Thyroid gland (tissue), 4 donors: ENCODE results near the gene TMEM107. TPM values are rescaled to one million over a fixed set of nuclear protein-coding genes. Genes with fewer than 3 reads are reported as not detected.
A peak's percentile ranks its signal among the peaks of the same experiment; 100 is the strongest.

Experiments
- DNase-seq, 2 donors: peaks; one replicate each; pipeline ENCODE4 v3.0.0-alpha.2; 2019
- H3K27ac ChIP-seq, 3 donors: fragments of 200-600 bp; sonication (generic); 1 replicate in 2 of 3; 2 replicates in 1 of 3; pipeline ENCODE4 v1.5.1; 2016 to 2019; ENCODE audit warnings: mild to moderate bottlenecking in 1 of 3, moderate library complexity in 1 of 3
- H3K27me3 ChIP-seq: fragments of 200-600 bp; sonication (generic); one replicate; pipeline ENCODE4 v1.5.1; 2019
- H3K36me3 ChIP-seq, 2 donors: fragments of 200-600 bp; sonication (generic); one replicate each; pipeline ENCODE4 v1.5.1; 2016 to 2019
- H3K4me1 ChIP-seq, 2 donors: fragments of 200-600 bp; sonication (generic); one replicate each; pipeline ENCODE4 v1.5.1; 2017 to 2019
- H3K4me3 ChIP-seq, 3 donors: fragments of 200-600 bp; sonication (generic); replicated peaks in 1 of 3; 1 replicate in 2 of 3; 2 replicates in 1 of 3; pipeline ENCODE4 v1.5.1; 2016; ENCODE audit warnings: mild to moderate bottlenecking in 1 of 3
- H3K9me3 ChIP-seq: fragments of 200-600 bp; sonication (generic); one replicate; pipeline ENCODE4 v1.5.1; 2017
- CTCF ChIP-seq, 6 experiments: fragments of 200-600 bp in 3 of 6; fragments of 450-650 bp in 3 of 6; sonication (generic) in 3 of 6; IDR thresholded peaks; one replicate each; pipeline ENCODE4 v1.5.1; 2016 to 2019; ENCODE audit warnings: antibody characterized with exemption in 6 of 6, mild to moderate bottlenecking in 2 of 6, inconsistent platforms in 1 of 6, moderate library complexity in 1 of 6
- POLR2A ChIP-seq, 2 donors: fragments of 450-650 bp; IDR thresholded peaks; one replicate each; pipeline ENCODE4 v1.6.1; 2017; ENCODE audit warnings: antibody characterized with exemption in 2 of 2, mild to moderate bottlenecking in 2 of 2, moderate library complexity in 1 of 2
- WGBS, 2 donors: methylation state at CpG; one replicate each; pipeline ENCODE4 v1.1.5; 2017; 5-methylcytosine and 5-hydroxymethylcytosine counted together
- intact Hi-C: fragments of 100-400 bp; cut with DNase I; formaldehyde crosslinking; loops from one replicate; pipeline ENCODE4 v1.15.1; 2023
- total RNA-seq, 4 donors: library from RNA; depleted of rRNA; stranded (reverse); fragments of >200 nt; gene quantifications; one replicate each; pipeline ENCODE4 v1.2.3, GENCODE V29; 2016

TMEM107 gene
- total RNA-seq, 4 donors from 2014 or later = 19.7 to 34.7 (median 32.2) TPM

- H3K27me3 ChIP-seq = no peaks in the 10 kb centered on the region
- WGBS, 2 donors = 4 to 5% methylated on average over 21 to 22 of the region's 22 CpGs
Measured at GRCh38 chr17:8153957-8154607, 22.1 kb downstream of the TMEM107 start.

GRCh38 chr17:8153525-8153956, 22.6 kb downstream of the TMEM107 start:
- DNase-seq = peak in 1 of 2 donors; percentile 57
- H3K27me3 ChIP-seq = no peaks in the 10 kb centered on the region
- intact Hi-C loops = no loop called here
- WGBS, 2 donors = 42 to 48% methylated on average over 13 of the region's 13 CpGs
- TF ChIP-seq POLR2A (IDR thresholded peaks at IDR 0.05) (no peak), CTCF (IDR thresholded peaks at IDR 0.05) (no peak)
- H3K4me3 ChIP-seq = peak overlapping the region in 2 of 3 donors; percentile 25 to 81
- peaks cover 37 to 49% of the 10 kb centered on the region in 2 donors for H3K4me1 ChIP-seq
- H3K36me3 ChIP-seq = peaks cover 23 to 27% of the 10 kb centered on the region in 2 donors
- H3K27ac ChIP-seq = peak overlapping the region; percentile 93 to 100 (median 98)
- no peaks in the 10 kb centered on the region for H3K9me3 ChIP-seq

More at GRCh38 chr17:8153957-8154607, 22.1 kb downstream of the TMEM107 start:
- H3K4me1 ChIP-seq = peaks cover 37 to 54% of the 10 kb centered on the region in 2 donors
- peak; percentile 99 to 100 for DNase-seq
- no peaks in the 10 kb centered on the region for H3K9me3 ChIP-seq
- H3K4me3 ChIP-seq = peak overlapping the region; percentile 25 to 81 (median 58)
- peaks cover 17 to 21% of the 10 kb centered on the region in 2 donors for H3K36me3 ChIP-seq
- peak overlapping the region; percentile 98 to 100 (median 100) for H3K27ac ChIP-seq
- intact Hi-C loops = no loop called here
- TF ChIP-seq CTCF (IDR thresholded peaks at IDR 0.05) (peak in 1 of 6 experiments; percentile 14), POLR2A (IDR thresholded peaks at IDR 0.05) (peak in 1 of 2 donors; percentile 94)

GRCh38 chr17:8153031-8153451, 23.1 kb downstream of the TMEM107 start:
- intact Hi-C loops = no loop called here
- Histone ChIP-seq H3K4me3 (peak overlapping the region in 1 of 3 donors; percentile 81), H3K27ac (peak overlapping the region; percentile 93 to 100 (median 98)), H3K9me3 (no peaks in the 10 kb centered on the region), H3K36me3 (peaks cover 28 to 32% of the 10 kb centered on the region in 2 donors), H3K4me1 (peaks cover 37 to 44% of the 10 kb centered on the region in 2 donors), H3K27me3 (no peaks in the 10 kb centered on the region)
- WGBS, 2 donors = 77 to 81% methylated on average over 7 of the region's 7 CpGs
- no peak for TF ChIP-seq POLR2A (IDR thresholded peaks at IDR 0.05)
- no peak for TF ChIP-seq CTCF (IDR thresholded peaks at IDR 0.05)
- DNase-seq = no peak

- no peaks in the 10 kb centered on the region for H3K27me3 ChIP-seq
- peaks cover 36 to 40% of the 10 kb centered on the region in 2 donors for H3K36me3 ChIP-seq
- peak within 1 kb of the TSS; percentile 93 to 100 (median 98) for H3K27ac ChIP-seq
- peak within 1 kb of the TSS; percentile 61 to 81 (median 63) for H3K4me3 ChIP-seq
- TF ChIP-seq CTCF (IDR thresholded peaks at IDR 0.05) (no peak), POLR2A (IDR thresholded peaks at IDR 0.05) (peak; percentile 85 to 97)
- H3K9me3 ChIP-seq = no peaks in the 10 kb centered on the region
- intact Hi-C loops = no loop called here
- peaks cover 36 to 37% of the 10 kb centered on the region in 2 donors for H3K4me1 ChIP-seq
- peak; percentile 98 for DNase-seq
- 5 to 10% methylated on average over 25 to 35 of the region's 42 CpGs for WGBS, 2 donors
Measured at GRCh38 chr17:8152112-8152775, 23.9 kb downstream of the TMEM107 start, which contains the start of gene PER1. TSS of gene PER1 (minus strand) at chr17:8152404. CDS start at chr17:8150706, 1,698 bp downstream.
